ENCODE results near the gene CTNND1.
"Not testable (repeated sequence)": the region's sequence is repeated elsewhere in the genome, so short reads cannot be mapped to it uniquely, and the experiment has no call there.

The CTNND1 gene

DNA sequence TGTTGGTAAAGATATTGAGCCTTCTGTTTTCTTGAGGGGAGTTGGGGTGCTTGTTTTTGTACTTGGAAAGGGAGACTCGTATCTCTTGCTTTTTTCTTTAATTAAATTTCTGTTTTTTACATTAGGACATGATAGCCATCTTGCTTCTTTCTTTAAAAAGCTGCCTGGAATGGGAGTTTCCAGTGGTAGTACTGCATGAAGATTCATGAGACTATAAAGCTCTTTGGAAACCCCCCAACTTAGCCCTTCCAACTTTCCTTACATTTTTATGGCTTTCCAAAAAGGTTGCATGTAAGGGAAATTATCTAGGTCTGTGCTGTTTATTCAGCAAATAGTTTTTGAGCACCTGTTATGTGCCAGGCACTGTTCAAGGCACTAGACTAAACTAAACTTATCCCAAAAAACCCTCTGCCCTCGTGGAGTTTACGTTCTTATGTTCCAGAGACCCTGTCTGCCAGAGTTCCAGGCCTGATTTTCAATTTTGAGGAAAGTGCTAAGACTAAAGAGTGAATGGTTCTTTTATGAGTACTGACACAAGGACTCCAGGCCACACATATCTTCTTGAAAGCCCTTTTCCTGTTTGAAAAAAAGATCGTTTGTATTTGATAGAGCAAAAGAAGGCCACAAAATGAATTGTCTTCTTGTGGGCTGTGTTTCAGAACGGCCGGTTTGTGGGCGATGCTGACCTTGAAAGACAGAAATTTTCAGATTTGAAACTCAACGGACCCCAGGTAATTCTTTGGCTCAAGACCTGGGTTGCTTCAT lies 31.9 kb downstream of the CTNND1 start:
- DNase-seq = no peak

DNA sequence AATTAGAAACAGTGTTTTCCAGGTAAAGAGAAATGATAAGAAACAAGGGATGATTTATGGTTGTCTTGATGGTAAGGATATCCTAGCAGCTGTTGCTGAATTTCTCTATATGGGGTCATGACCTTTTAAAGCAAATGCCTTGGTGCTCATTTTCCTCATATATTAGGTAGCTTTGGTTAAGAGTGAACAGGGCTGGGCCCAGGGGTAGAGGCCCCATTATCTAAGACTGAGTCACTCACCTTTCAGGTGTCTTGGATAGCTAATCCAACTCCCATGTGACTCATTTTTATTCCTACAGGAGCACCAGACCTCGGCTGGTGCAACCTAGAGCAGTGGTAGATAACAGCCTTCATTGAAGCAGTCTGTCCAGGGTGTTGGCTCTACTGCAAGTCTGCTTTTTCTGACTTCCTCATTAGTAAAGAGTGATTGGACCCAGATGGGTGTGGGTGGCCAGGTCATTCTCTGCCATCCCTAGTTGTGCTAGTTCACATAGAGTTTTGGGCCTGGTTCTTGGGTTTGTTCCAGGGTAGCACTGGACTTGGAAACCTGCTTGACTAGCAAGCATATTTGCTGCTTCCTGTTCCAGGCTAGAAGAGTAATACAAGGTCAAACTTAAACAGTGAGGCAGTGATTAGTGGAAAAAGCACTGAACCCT lies 37.4 kb downstream of the CTNND1 start:
- DNase-seq = no peak

DNA sequence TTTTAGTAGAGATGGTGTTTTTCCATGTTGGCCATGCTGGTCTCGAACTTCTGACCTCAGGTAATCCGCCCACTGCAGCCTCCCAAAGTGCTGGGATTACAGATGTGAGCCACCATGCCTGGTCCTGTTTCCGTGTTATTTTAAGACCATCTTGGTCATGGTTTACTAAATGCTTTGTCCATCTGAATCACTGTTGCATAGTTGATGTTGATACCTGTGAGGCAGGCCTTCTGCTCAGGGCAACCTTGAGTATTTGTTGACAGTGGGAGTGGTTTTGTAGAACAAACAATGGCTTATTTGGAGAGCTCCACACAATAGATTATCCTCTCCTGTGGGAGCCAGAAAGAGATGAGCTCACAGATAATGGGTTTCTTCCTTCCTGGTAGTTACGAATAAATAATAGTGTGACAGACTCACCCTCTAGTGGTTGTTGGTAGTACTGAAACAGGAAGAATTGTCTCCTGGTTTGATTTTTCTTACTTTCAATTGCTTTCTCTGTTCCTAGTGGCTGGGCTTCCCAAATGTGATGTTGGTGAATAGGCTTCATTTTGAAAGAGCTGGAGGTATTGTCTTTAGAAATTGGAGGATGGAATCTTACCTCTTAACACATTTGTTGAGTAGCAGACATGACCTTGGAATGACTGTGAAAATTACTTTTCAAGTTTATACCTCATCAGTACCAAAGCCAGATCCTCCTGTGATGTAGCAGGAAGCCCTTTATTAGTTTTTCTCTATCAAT lies 39.0 kb downstream of the CTNND1 start:
- DNase-seq = peak; percentile 96

DNA sequence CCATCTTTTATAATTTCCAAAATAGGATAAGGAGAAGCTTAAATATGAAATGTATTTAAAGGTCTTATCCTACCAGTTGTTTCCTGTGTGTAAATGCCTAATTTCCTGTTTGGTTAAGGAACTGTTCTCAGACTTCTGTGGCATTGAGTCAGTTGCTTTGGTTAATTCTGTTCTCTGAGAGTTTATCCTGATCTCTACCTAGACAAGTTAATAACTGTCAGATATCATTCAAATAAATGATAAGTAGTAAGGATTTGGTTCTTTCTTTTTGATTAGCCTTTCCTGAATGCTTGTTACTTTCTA lies 39.5 kb downstream of the CTNND1 start:
- DNase-seq = no peak

DNA sequence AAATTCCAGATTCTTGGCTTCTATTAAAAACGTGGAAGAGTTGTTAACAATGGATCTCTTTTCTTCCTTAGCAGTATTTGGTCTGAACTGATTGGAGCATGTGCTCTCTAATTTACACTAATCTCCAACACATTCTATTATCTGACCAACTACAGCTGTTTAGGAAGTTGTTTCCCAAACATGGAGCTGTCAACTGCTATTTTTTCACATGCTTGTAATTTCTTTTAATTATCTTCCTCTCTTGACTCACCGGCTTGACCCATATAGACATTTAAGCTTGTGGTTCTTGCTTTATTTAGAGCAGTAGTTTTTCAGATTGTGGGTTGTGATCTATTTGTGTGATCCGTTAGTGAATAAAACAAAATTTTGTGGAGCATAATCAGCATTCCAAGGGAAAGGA lies 40.8 kb downstream of the CTNND1 start:
- no peak for DNase-seq

DNA sequence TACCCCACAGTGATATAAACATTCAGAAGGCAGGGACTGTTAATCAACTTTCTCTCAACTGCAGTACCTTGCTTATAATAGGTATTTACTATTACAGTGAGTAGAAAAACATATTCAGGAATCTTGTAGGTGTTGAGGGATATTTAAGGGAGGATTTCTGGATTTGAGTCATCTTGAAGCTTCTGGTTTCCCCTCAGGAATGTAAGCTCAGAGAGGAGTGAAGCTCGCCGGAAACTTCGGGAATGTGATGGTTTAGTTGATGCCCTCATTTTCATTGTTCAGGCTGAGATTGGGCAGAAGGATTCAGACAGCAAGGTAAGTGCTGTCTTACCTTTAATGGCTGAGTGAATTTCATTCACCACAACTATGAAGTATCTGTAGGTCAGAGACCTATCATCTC lies 42.9 kb downstream of the CTNND1 start:
- no peak for DNase-seq

DNA sequence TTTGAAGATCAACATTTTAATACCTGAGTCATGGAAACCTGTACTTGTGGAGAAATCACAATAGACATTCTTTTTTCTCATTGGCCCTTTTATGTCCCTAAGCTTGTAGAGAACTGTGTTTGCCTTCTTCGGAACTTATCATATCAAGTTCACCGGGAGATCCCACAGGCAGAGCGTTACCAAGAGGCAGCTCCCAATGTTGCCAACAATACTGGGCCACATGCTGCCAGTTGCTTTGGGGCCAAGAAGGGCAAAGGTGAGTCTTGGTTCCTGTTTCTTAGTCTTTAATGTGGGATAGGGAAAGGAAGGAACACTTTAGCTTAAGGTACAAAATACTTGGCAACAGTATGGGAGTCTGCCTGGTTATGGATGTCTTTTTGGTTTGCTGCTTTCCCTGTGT lies 44.2 kb downstream of the CTNND1 start:
- no peak for DNase-seq

DNA sequence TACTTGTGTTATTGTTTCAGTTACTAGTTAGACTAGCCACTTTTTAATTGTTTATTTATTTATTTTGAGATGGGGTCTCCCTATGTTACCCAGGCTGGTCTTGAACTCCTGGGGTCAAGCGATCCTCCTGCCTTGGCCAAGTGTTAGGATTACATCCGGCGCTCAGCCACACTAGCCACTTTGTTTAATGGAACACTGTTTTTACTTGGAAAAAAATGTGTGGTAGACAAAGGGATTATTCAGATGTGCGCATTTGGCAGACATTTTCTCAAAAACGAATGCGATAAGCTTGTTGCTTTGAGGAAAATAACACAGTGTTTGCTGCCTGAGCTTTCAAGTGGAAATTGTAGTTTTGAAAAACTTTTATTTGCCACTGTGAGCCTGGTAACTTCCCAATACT lies 51.0 kb downstream of the CTNND1 start:
- no peak for DNase-seq

DNA sequence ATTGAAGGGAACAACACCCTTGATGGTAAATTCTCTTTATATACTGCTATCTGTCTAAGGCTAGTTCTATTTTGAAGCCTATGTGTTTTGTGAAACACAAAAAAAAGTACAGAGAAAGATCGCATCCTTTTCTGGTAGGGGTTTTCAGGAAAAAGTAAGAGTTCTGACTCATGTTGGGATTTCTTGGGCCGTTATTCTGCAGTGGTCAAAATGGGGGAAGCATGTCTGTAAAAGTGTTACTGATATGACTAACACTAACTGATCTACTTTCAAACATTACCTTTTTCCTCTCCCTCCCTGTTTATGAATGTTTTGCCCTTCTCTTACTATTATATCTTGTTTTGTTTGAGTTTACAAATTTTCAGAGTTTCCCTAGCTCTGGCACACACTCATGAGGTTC lies 53.9 kb downstream of the CTNND1 start:
- no peak for DNase-seq

DNA sequence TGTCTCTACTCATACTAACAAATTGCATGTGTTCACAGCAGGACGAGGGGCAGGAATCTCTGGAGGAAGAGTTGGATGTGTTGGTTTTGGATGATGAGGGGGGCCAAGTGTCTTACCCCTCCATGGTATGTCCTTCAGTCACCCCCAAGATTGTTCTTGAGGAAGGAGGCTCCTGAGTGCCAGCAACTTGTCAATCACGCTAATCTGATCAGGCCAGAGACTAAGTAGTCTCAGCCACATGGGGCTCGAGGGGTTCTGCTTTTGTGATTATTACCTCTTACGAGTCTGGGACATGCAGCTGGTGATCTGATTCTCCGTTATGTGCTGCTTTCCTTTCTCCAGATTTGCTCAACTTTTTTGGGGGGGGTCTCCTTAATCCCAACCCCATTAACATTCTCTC lies 54.3 kb downstream of the CTNND1 start:
- no peak for DNase-seq

DNA sequence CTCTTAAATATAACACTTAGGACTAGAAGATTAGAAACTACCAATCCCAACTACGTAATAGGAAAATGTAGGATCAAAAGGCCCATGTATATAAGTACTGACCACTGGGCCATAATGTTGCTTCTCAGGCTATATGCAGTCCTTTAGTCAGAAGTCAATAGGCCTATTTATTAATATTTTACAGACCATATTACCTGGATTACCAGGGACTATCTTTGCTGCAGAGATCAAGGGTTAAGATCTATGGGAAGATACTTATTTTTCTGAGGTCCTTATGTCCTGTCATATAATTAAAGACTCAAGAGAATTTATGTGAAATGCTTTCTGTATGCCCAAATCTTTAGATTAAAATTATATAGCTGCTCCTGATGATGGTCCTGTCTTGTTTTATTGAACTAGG lies 57.2 kb downstream of the CTNND1 start:
- DNase-seq = no peak

DNA sequence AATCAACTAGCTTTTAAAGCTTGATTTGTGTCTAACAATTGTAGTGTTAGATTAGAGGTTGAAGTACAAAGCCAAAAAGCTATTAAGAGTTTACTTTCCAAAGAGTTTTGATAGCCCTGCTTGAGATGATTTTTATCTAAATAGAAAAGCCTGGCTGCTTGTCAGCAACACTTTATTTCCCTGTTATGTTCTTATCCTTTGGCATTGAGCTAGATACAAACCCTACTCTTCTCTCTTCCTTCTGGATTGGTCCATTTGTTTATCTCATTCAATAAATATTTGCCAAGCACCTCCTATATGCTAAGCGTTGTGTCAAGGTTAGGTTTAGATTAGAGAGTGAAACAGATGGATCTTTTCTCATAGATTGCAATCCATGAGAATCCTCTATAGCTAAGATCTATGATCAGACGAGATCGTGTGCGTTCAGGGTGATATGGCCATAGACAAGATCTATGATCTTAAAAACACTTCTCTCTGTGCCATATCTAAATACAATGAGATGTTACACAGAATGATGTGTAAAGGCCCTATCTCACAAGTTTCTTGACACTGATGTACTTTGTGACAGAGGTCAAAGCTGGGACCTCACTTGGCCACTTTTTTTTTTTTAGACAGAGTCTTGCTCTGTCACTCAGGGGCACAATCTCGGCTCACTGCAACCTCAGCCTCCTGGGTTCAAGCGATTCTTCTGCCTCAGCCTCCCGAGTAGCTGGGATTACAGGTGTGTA lies 57.8 kb downstream of the CTNND1 start:
- DNase-seq = no peak

DNA sequence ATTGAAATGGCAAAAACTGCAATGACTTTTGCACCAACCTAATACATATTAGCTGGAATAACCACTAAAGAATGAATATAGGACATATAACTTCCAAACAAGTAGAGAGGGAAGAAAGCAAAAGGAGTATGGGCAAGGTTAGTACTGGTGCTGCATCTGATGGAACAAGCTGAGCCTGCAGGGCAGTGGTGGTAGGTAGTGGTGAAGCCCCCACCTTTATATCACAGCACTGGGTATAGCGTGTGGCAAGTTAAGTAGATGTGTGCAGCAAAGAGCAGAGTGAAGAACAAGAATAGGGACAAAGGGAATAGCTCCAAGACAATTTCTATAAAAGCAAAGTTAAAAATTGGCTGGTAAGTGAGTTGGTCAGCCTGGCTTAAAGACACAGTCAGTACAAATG lies 62.3 kb downstream of the CTNND1 start:
- DNase-seq = no peak

DNA sequence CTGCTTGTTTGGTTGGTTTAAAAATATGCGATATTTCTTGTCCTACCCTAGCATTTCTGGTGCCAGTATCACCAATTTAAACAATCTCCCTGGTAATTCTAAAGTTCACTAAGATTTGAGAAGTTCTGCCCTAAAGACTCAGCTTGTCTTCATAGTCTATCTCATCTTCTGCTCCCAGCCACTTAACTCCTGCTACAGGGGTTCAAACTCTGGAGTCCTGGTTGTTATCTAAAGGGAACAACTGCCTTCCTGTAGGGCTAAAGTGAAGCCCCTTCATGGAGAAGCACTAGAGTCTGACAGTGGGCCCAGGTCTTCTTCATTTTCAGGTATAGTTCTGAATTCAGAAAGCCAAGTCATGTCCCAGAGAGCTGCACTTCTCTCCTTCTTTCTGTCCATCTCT lies 73.2 kb downstream of the CTNND1 start:
- no peak for DNase-seq

DNA sequence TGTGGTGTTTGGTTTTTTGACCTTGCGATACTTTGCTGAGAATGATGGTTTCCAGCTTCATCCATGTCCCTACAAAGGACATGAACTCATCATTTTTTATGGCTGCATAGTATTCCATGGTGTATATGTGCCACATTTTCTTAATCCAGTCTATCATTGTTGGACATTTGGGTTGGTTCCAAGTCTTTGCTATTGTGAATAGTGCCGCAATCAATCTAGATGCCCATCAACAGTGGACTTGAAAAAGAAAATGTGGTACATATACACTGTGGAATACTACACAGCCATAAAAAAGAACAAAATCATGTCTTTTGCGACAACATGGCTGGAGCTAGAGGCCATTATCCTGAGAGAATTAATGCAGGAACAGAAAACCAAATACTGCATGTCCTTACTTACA lies 77.0 kb downstream of the CTNND1 start:
- not testable (repeated sequence) for DNase-seq

DNA sequence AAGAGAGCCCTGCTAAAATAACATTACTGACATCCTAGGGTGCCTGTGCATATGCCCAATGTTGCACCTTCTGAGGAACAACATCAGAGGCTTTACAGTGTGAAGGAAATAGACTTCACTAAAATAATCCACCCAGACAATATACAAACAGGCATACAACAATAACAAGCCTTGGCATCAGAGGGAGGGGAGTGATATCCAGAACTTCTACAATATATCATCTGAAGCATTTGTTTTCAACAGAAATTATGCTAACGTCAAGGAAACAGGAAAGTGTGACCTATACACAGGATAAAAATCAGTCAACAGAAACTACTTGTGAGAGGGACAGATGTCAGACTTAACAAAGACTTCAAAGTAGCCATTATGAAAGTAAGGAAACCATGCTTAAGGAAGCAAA lies 81.3 kb downstream of the CTNND1 start:
- DNase-seq = no peak

DNA sequence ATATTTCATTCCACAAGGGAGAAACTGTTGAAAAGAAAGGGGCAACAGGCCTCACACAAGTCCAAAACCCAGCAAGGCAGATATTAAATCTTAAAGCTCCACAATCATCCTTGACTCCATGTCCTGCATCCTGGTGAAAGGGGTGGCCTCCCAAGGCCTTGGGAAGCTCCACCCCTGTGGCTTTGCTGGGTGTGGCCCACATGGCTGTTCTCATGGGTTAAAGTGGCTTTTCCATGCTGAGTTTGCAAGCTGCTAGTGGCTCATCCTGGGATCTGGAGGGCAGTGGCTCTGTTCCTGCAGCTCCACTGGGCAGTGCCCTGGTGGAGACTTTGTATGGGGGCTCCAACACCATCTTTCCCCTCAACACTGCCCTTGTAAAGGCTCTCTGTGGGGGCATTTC lies 106.4 kb downstream of the CTNND1 start:
- DNase-seq = no peak

DNA sequence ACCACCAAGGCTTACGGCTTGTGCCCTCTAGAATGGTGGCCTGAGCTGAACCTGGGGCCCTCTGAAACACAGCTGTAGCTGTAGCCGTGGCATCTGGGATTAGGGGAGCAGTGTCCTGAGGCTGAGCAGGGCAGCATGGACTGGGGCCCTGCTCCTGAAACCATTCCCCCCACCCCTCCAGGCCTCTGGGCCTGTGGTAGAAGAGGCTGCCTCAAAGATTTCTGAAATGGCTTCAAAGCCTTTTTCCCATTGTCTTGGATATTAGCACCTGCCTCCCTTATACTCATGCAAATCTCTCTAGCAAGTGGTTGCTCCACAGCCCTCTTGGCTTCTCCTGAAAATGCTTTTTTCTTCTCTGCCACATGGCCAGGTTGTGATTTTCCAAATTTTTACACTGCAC lies 106.9 kb downstream of the CTNND1 start:
- no peak for DNase-seq

All from NCI-H510A treated with DMSO at 0.1 percent for 48 hours (cell line).